SU-DHL-6 (cell line): ENCODE results near the gene HOXA3.

ENCODE experiments used
- H2AFZ ChIP-seq: fragments of 200-600 bp; sonication (generic); 2 replicates; pipeline ENCODE4 v1.6.1; 2014; ENCODE audit warnings: low read depth, mild to moderate bottlenecking, moderate library complexity, mixed read lengths, antibody characterized with exemption, low read length; ENCODE audit not compliant: severe bottlenecking
- H3F3A ChIP-seq: fragments of 200-600 bp; shearing (Covaris generic); 2 replicates; pipeline ENCODE4 v1.6.0; 2016; ENCODE audit warnings: antibody characterized with exemption, mild to moderate bottlenecking; ENCODE audit not compliant: insufficient read depth
- H3K27ac ChIP-seq: fragments of 200-600 bp; sonication (generic); 2 replicates; pipeline ENCODE4 v1.5.1; 2016; ENCODE audit warnings: low read depth, mild to moderate bottlenecking, low read length, moderate library complexity, mixed read lengths
- H3K27me3 ChIP-seq: fragments of 200-600 bp; sonication (generic), shearing (Covaris generic); 2 replicates; pipeline ENCODE4 v1.6.0; 2014; ENCODE audit warnings: mild to moderate bottlenecking, low read length
- H3K36me3 ChIP-seq: fragments of 200-600 bp; sonication (generic); 2 replicates; pipeline ENCODE4 v1.6.1; 2014; ENCODE audit warnings: mild to moderate bottlenecking, low read length, mixed read lengths
- H3K4me2 ChIP-seq: fragments of 300-600, 200-600 bp; shearing (Covaris generic), sonication (generic); 2 replicates; pipeline ENCODE4 v1.6.0; 2014; ENCODE audit warnings: low read length, low read depth, mild to moderate bottlenecking; ENCODE audit not compliant: poor library complexity, severe bottlenecking
- H3K4me3 ChIP-seq: fragments of 200-600 bp; sonication (generic); 2 replicates; pipeline ENCODE4 v1.5.1; 2014; ENCODE audit warnings: antibody characterized with exemption, low read length, mild to moderate bottlenecking, mixed read lengths; ENCODE audit not compliant: insufficient read depth, poor library complexity, severe bottlenecking
- H3K79me2 ChIP-seq: fragments of 200-600 bp; sonication (generic); 2 replicates; pipeline ENCODE4 v1.6.1; 2014; ENCODE audit warnings: mild to moderate bottlenecking, low read length, moderate library complexity; ENCODE audit not compliant: insufficient read depth
- H3K9ac ChIP-seq: fragments of 200-600 bp; sonication (generic); 2 replicates; pipeline ENCODE4 v1.7.0; 2014; ENCODE audit warnings: mild to moderate bottlenecking, low read length
- H3K9me2 ChIP-seq: fragments of 200-600 bp; sonication (generic); replicated peaks from 2 replicates; pipeline ENCODE4 v1.6.1; 2014; ENCODE audit warnings: low read length; ENCODE audit not compliant: insufficient read depth
- H3K9me3 ChIP-seq: fragments of 200-600 bp; sonication (generic); 2 replicates; pipeline ENCODE4 v1.6.1; 2014; ENCODE audit warnings: low read length, mixed read lengths; ENCODE audit not compliant: insufficient read depth
- H4K20me1 ChIP-seq: fragments of 200-600 bp; sonication (generic); 2 replicates; pipeline ENCODE4 v1.6.1; 2014; ENCODE audit warnings: low read depth, mild to moderate bottlenecking, antibody characterized with exemption, low read length, moderate library complexity, mixed read lengths
- EZH2phosphoT487 ChIP-seq: fragments of 200-600 bp; sonication (generic), shearing (Covaris generic); conservative IDR thresholded peaks from 2 replicates; pipeline ENCODE4 v1.6.1; 2018; ENCODE audit warnings: mild to moderate bottlenecking, antibody characterized with exemption, low read length, moderate library complexity, mixed read lengths
- TF ChIP-seq, protein P1 (sequence below): fragments of 200-600 bp; sonication (generic); IDR thresholded peaks from one replicate; pipeline ENCODE4 v1.5.1; 2017; ENCODE audit warnings: antibody characterized with exemption, mild to moderate bottlenecking, low read length, moderate library complexity; ENCODE audit not compliant: insufficient read depth, poor library complexity, severe bottlenecking

Gene HOXA3

DNA sequence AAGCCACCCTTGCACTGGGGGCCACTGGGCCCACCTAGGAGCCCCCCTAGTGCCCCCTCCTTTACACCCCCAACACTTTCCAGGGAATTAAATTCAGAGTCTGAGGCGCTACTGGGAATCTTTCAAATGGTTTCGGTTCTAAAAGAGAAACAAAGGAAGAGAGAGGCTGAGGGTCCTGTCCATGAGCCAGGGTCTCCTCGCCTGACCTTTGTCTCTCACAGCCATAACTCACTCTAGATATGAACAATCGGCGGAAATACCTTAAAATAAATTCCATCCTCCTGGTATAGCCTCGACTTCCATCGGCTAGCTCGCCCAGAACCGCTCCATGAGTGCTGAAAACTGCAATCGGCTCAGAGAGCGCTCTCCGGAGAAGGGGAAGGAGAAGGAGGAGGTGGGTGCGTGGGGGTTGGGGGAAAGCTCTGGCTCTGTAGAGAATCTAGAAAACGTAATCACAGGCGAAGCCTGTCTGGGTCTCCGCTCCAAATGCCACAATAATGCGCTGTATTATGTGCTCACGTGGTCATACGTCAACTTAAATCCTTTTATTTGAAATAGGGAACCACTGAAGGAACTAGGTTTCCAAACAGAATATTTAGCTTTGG lies 34.4 kb downstream of the HOXA3 start:
- no peaks in the 10 kb centered on the region for H3K36me3 ChIP-seq
- H3K4me2 ChIP-seq, result no peak overlapping the region
- no peaks in the 10 kb centered on the region for H3K9me3 ChIP-seq
- no peaks in the 10 kb centered on the region for H3F3A ChIP-seq
- H2AFZ ChIP-seq, result no peak overlapping the region
- no peaks in the 10 kb centered on the region for H3K79me2 ChIP-seq
- H3K4me3 ChIP-seq, result no peak overlapping the region
- no peaks in the 10 kb centered on the region for H4K20me1 ChIP-seq
- H3K9me2 ChIP-seq, result no peaks in the 10 kb centered on the region
- H3K27me3 ChIP-seq, result no peaks in the 10 kb centered on the region
- TF ChIP-seq EZH2phosphoT487, result no peak
- TF ChIP-seq, protein P1, sequence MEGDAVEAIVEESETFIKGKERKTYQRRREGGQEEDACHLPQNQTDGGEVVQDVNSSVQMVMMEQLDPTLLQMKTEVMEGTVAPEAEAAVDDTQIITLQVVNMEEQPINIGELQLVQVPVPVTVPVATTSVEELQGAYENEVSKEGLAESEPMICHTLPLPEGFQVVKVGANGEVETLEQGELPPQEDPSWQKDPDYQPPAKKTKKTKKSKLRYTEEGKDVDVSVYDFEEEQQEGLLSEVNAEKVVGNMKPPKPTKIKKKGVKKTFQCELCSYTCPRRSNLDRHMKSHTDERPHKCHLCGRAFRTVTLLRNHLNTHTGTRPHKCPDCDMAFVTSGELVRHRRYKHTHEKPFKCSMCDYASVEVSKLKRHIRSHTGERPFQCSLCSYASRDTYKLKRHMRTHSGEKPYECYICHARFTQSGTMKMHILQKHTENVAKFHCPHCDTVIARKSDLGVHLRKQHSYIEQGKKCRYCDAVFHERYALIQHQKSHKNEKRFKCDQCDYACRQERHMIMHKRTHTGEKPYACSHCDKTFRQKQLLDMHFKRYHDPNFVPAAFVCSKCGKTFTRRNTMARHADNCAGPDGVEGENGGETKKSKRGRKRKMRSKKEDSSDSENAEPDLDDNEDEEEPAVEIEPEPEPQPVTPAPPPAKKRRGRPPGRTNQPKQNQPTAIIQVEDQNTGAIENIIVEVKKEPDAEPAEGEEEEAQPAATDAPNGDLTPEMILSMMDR, result no peak
- no peak overlapping the region for H3K9ac ChIP-seq
- no peak overlapping the region for H3K27ac ChIP-seq

DNA sequence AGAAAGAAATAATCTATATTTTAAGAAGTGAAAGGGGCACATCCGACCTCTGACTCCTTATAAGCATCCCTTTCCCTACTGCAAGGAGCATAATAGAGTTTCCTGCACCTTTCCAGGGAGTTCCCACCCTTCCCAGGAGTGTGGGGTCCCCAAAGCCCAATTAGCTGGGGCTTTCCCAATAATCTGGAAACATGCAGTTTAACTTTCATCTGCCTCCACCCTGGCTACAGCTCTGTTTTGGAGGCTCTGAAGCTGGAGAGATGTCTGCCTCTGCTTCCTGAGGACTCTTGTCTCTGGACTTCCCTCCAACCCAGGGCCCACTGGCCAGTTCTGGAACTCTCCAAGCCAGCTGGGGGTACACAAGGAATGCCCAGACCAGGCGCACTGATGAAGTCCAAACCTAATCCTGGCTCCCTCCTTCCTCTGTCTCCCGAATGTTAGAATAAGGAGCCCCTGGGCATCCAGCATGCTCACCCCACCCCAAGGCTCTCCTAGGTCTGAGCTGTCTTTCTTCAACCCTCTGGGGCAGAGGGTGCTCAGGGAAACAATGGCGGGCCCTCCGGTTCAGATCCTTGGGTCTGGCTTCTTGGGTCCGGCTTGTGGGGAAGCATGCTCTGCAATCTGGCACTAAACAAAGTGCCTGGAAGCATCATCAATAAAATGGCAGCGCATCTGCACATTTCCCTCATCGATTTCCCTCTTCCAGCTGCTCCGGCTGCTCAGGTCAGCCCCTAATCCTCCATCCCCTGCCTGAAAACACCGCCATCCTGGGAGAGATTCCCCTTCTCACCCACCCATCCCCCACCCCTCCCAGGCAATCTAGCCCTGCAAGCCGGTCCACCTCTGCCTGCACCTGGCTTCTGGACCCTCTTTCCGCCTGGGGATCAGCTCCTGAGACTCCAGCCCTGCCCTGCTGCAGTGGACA lies 35.2 kb downstream of the HOXA3 start:
- no peak for TF ChIP-seq EZH2phosphoT487
- TF ChIP-seq, protein P1, result no peak
- no peak overlapping the region for H3K4me3 ChIP-seq
- no peaks in the 10 kb centered on the region for H4K20me1 ChIP-seq
- no peaks in the 10 kb centered on the region for H3K27me3 ChIP-seq
- H3F3A ChIP-seq, result no peaks in the 10 kb centered on the region
- H2AFZ ChIP-seq, result no peak overlapping the region
- H3K36me3 ChIP-seq, result no peaks in the 10 kb centered on the region
- no peaks in the 10 kb centered on the region for H3K9me3 ChIP-seq
- no peaks in the 10 kb centered on the region for H3K79me2 ChIP-seq
- no peak overlapping the region for H3K27ac ChIP-seq
- no peak overlapping the region for H3K4me2 ChIP-seq
- no peak overlapping the region for H3K9ac ChIP-seq
- no peaks in the 10 kb centered on the region for H3K9me2 ChIP-seq

DNA sequence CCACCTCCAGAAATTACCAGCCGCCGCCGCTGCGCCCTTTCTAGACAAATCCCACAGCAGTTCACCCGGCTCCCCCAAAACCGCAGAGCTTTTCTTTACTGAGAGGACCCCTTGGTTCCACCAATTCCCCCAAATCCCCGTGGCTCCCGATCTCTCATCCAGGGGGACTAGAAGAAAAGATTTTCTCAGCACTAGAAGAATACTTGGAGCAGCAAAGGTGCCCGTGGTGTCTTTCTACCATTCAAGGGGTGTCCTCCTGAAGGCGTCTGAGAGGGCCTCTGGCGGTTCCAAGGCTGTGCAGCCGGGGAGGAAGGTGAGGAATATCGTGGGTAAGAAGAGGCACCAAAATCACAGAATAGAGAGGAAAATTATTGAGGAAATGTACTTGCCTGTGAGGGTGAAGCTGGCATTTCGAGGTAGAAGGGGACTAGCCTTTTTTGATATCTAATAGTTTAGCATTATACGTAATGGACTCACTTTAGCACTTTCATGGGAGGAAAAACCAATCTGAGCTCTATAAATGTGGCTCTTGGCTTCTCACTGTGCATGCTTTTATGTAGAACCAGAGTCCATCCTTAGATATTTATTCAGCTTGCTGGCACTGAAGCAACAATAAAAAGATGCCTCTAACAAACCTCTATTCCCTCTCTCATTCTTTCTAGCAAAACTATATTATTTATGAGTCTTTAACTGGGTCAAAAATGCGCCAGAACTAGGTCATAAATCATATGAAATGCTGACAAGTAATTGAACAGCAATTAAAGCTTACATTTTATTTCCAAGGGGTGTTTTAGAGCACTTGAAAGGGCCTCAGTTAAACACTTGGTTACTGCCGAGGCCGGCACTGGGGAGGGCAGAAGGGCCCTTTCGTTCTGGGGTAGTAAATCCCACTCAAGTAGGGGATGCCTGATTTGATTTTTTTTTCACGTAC lies 36.1 kb downstream of the HOXA3 start:
- TF ChIP-seq EZH2phosphoT487, result no peak
- TF ChIP-seq, protein P1, result no peak
- H3K27me3 ChIP-seq, result no peaks in the 10 kb centered on the region
- H4K20me1 ChIP-seq, result no peaks in the 10 kb centered on the region
- no peaks in the 10 kb centered on the region for H3K9me3 ChIP-seq
- H3K4me3 ChIP-seq, result no peak overlapping the region
- H3K27ac ChIP-seq, result no peak overlapping the region
- H3K9me2 ChIP-seq, result no peaks in the 10 kb centered on the region
- H3K4me2 ChIP-seq, result no peak overlapping the region
- no peak overlapping the region for H2AFZ ChIP-seq
- no peak overlapping the region for H3K9ac ChIP-seq
- H3K36me3 ChIP-seq, result no peaks in the 10 kb centered on the region
- no peaks in the 10 kb centered on the region for H3F3A ChIP-seq
- no peaks in the 10 kb centered on the region for H3K79me2 ChIP-seq
